GM23338 (cell line): ENCODE measurements around the gene IL15RA.

Experiments
- CTCF ChIP-seq, 2 experiments: fragments of 200-600 bp in 1 of 2; sonication (generic) in 1 of 2; conservative IDR thresholded peaks; 2 replicates each; pipeline versions ENCODE4 v1.5.1 to v1.6.1; 2016 to 2017; ENCODE audit warnings: antibody characterized with exemption in 2 of 2, low read depth in 2 of 2, mild to moderate bottlenecking in 2 of 2, moderate library complexity in 1 of 2
- EZH2 ChIP-seq: fragments of 200-600 bp; sonication (generic); IDR thresholded peaks from one replicate; pipeline ENCODE4 v1.8.0; 2017; ENCODE audit warnings: antibody characterized with exemption, mild to moderate bottlenecking, low read depth; ENCODE audit not compliant: unreplicated experiment
- EZH2phosphoT487 ChIP-seq: fragments of 200-600 bp; sonication (generic); IDR thresholded peaks from one replicate; pipeline ENCODE4 v1.8.1; 2018; ENCODE audit warnings: antibody characterized with exemption; ENCODE audit not compliant: unreplicated experiment
- POLR2AphosphoS5 ChIP-seq: IDR thresholded peaks from 2 replicates; pipeline ENCODE4 v1.6.1; 2016; ENCODE audit warnings: antibody characterized with exemption, low read depth
- REST ChIP-seq: IDR thresholded peaks from one replicate; pipeline ENCODE4 v1.6.1; 2018; ENCODE audit warnings: antibody characterized with exemption; ENCODE audit not compliant: unreplicated experiment

GRCh38 chr10:5937016-5937415 lies 40.3 kb downstream of the IL15RA start:
- no peak for TF ChIP-seq CTCF (conservative IDR thresholded peaks at IDR 0.05; ENCODE audit: low read depth in 2 of 2)
- TF ChIP-seq POLR2AphosphoS5, result no peak
- no peak for TF ChIP-seq EZH2phosphoT487
- no peak for TF ChIP-seq EZH2
- no peak for TF ChIP-seq REST
